Measurements from ENCODE around the gene ADAM12. TPM values are rescaled to one million over a fixed set of nuclear protein-coding genes. Genes with fewer than 3 reads are reported as not detected.

The ADAM12 gene
- total and polyA plus RNA-seq, 10 of the 15 experiments (the other 5 are each of a cell fraction or from before 2014, with no cell fraction given), result under 0.01 to 0.62 (median 0.04) TPM; not detected in 5

GRCh38 chr10:126094537-126094936 lies 293.7 kb downstream of the ADAM12 start:
- Histone ChIP-seq H3K27me3 (replicated peaks in 1 of 2; ENCODE audit: control insufficient read depth in 2 of 2, insufficient read depth in 2 of 2, low read length in 1 of 2) (no peaks in the 10 kb centered on the region; a peak in 1 of 4 replicates), H2AFZ (ENCODE audit: control insufficient read depth, low read depth, low read length) (no peak overlapping the region), H3K4me3 (no peak overlapping the region), H3K9ac (ENCODE audit: control insufficient read depth, insufficient read depth, low read length) (no peak overlapping the region), H3K36me3 (ENCODE audit: control insufficient read depth in 2 of 2, insufficient read depth in 2 of 2, low read length in 1 of 2) (no peaks in the 10 kb centered on the region), H3K79me2 (ENCODE audit: control insufficient read depth, insufficient read depth, low read length) (no peaks in the 10 kb centered on the region), H3K4me2 (ENCODE audit: control insufficient read depth, insufficient read depth) (no peak overlapping the region), H3K27ac (ENCODE audit: control insufficient read depth, insufficient read depth) (no peak overlapping the region), H4K20me1 (ENCODE audit: control insufficient read depth, insufficient read depth) (no peaks in the 10 kb centered on the region), H3K9me3 (replicated peaks; ENCODE audit: control insufficient read depth, insufficient read depth, low read length) (no peaks in the 10 kb centered on the region), H3K4me1 (ENCODE audit: control insufficient read depth, insufficient read depth, low read length) (no peaks in the 10 kb centered on the region)
- ChIA-PET RAD21 (ENCODE audit: unreplicated experiment) (no interaction called here), SMC1A (ENCODE audit: uncharacterized antibody, unreplicated experiment) (interaction anchor here (0.5 kb wide), 1 partner anchor 66 kb away, joined by 3 read pairs; no protein-coding TSS in a partner anchor), POLR2A (no interaction called here), CTCF (no interaction called here)
- DNase-seq (ENCODE audit: low read depth, low spot score) (no peak), ATAC-seq (no peak), FAIRE-seq (no peak)
- TF ChIP-seq KLF5 (IDR thresholded peaks at IDR 0.05; ENCODE audit: partially characterized antibody) (no peak), RFX5 (IDR thresholded peaks at IDR 0.05; ENCODE audit: low read depth, low read length) (no peak), SRF (IDR thresholded peaks at IDR 0.05; ENCODE audit: low read depth in 2 of 2, low read length in 2 of 2) (no peak), CREB1 (IDR thresholded peaks at IDR 0.05; ENCODE audit: low read depth) (no peak), NFYA (IDR thresholded peaks at IDR 0.05; ENCODE audit: borderline replicate concordance, low read depth, low read length) (no peak), IKZF1 (conservative IDR thresholded peaks at IDR 0.05) (no peak), CBX5 (IDR thresholded peaks at IDR 0.05; ENCODE audit: low read depth) (no peak), POLR2A (IDR thresholded peaks at IDR 0.05; ENCODE audit: low read depth, low read length) (no peak), DPF2 (IDR thresholded peaks at IDR 0.05) (no peak), ZNF622 (IDR thresholded peaks at IDR 0.05) (no peak), ZNF274 (IDR thresholded peaks at IDR 0.05; ENCODE audit: insufficient read depth, insufficient read length) (no peak), TCF3 (IDR thresholded peaks at IDR 0.05; ENCODE audit: borderline replicate concordance, insufficient read depth, low read depth, low read length) (no peak), SPI1 (IDR thresholded peaks at IDR 0.05; ENCODE audit: borderline replicate concordance, insufficient read depth, low read depth, low read length) (no peak), PAX8 (IDR thresholded peaks at IDR 0.05) (no peak), MYB (IDR thresholded peaks at IDR 0.05; ENCODE audit: borderline replicate concordance, low read depth, low read length) (no peak)
- in situ Hi-C loops (cut with MboI), result no loop called here
- intact Hi-C loops (cut with micrococcal nuclease; ENCODE audit: unreplicated experiment), result no loop called here
- WGBS (ENCODE audit: insufficient coverage, insufficient replicate concordance, low lambda C conversion rate, missing lambda C conversion rate), result 17% methylated on average over 5 of the region's 5 CpGs
- no TSS peak for BruUV-seq (replicated peaks)

All from GM12878 (cell line).